HFFc6 (cell line): ENCODE measurements around the gene HAUS5. TPM values are rescaled to one million over a fixed set of nuclear protein-coding genes. Genes with fewer than 3 reads are reported as not detected.

Experiments
- DNase-seq: peaks from one replicate; pipeline ENCODE4 v3.0.0-alpha.2; 2018
- H3K27ac Mint-ChIP-seq: 2 replicates; pipeline ENCODE4 v1.8.0; 2020; ENCODE audit warnings: mild to moderate bottlenecking, mixed read lengths
- H3K27me3 Mint-ChIP-seq: 2 replicates; pipeline ENCODE4 v1.8.0; 2021; ENCODE audit warnings: mild to moderate bottlenecking, moderate library complexity, mixed read lengths; ENCODE audit not compliant: insufficient read depth
- H3K36me3 Mint-ChIP-seq: 2 replicates; pipeline ENCODE4 v1.8.0; 2021; ENCODE audit warnings: low read depth, mixed read lengths
- H3K4me1 Mint-ChIP-seq: 2 replicates; pipeline ENCODE4 v1.8.0; 2020; ENCODE audit warnings: low read depth, mixed read lengths
- H3K4me3 Mint-ChIP-seq: 2 replicates; pipeline ENCODE4 v1.8.0; 2020; ENCODE audit warnings: mild to moderate bottlenecking, moderate library complexity, mixed read lengths
- H3K9me3 Mint-ChIP-seq: 2 replicates; pipeline ENCODE4 v1.8.0; 2020; ENCODE audit warnings: mild to moderate bottlenecking, mixed read lengths
- total RNA-seq, 6 experiments: library from RNA; stranded (reverse); fragmentation: NEBNext Ultra II Directional; extraction: Animal tissue kit (Norgen Biotek cat#: 25700); gene quantifications; 2 replicates in 1 of 6; 3 replicates in 5 of 6; pipeline ENCODE4 v1.2.3, GENCODE V29; 2021
- TF ChIP-seq, protein P1 (sequence below): fragments of 200-600 bp; sonication (generic); IDR thresholded peaks from 2 replicates; pipeline ENCODE4 v1.5.0; 2021; ENCODE audit warnings: antibody characterized with exemption, mild to moderate bottlenecking

HAUS5 gene
- total RNA-seq, 6 experiments from 2014 or later, result 6.6 to 13.9 (median 12.2) TPM

DNA sequence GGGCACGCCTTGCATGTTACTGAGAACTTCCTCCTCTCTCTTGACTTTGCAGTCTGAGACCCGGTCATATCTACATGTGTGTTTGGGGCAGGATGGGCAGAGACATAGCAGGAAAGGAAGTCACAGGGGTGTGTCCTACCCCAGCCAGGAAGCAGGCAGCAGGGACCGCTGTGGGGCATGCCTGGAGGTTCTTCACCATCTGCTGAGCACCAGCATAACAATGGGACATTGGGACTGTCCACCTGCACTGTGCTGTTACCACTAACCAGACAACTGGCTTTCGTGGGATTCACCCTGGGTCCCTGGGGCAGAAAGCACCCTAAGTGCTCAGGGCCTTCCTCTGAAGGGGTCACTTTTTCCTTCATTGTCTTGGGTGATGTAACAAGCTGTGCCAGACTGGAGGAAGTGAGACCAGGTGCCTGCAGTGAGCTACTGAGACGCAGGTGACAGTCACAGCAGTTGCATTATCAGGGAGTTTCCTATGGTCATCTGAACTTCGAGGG lies 2.6 kb upstream of the HAUS5 start:
- Mint-ChIP-seq H3K27ac (no peak overlapping the region), H3K4me1 (peaks cover 3% of the 10 kb centered on the region), H3K27me3 (peaks cover 12% of the 10 kb centered on the region; the same call in 1 of the 2 replicates), H3K9me3 (peaks cover 24% of the 10 kb centered on the region), H3K36me3 (peaks cover 8% of the 10 kb centered on the region), H3K4me3 (no peak overlapping the region)
- TF ChIP-seq, protein P1, sequence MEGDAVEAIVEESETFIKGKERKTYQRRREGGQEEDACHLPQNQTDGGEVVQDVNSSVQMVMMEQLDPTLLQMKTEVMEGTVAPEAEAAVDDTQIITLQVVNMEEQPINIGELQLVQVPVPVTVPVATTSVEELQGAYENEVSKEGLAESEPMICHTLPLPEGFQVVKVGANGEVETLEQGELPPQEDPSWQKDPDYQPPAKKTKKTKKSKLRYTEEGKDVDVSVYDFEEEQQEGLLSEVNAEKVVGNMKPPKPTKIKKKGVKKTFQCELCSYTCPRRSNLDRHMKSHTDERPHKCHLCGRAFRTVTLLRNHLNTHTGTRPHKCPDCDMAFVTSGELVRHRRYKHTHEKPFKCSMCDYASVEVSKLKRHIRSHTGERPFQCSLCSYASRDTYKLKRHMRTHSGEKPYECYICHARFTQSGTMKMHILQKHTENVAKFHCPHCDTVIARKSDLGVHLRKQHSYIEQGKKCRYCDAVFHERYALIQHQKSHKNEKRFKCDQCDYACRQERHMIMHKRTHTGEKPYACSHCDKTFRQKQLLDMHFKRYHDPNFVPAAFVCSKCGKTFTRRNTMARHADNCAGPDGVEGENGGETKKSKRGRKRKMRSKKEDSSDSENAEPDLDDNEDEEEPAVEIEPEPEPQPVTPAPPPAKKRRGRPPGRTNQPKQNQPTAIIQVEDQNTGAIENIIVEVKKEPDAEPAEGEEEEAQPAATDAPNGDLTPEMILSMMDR, result no peak
- no peak for DNase-seq

DNA sequence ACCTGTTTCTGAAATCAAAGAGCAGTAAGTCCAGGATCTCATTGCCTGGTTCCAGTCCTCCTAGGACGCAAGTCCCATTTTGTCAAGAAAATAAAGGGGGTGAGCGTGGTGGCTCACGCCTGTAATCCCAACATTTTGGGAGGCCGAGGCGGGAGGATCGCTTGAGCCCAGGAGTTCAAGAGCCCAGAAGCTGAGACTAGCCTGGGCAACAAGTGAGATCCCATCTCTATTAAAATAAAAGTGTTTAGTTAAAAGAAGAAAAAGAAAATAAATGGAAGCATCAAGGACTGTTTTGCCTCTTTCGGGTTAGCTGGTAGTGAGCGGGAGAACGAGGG lies 344 bp upstream of the HAUS5 start:
- TF ChIP-seq, protein P1, result no peak

GRCh38 chr19:35613574-35613973 lies 1.0 kb downstream of the HAUS5 start:
- peaks cover 5% of the 10 kb centered on the region; the same call in 1 of the 2 replicates for H3K27me3 Mint-ChIP-seq
- peak overlapping the region; percentile 33; the same call in 1 of the 2 replicates for H3K27ac Mint-ChIP-seq
- peaks cover 3% of the 10 kb centered on the region for H3K9me3 Mint-ChIP-seq
- peak overlapping the region; percentile 87 for H3K4me3 Mint-ChIP-seq
- no peaks in the 10 kb centered on the region for H3K4me1 Mint-ChIP-seq
- TF ChIP-seq, protein P1, result no peak
- H3K36me3 Mint-ChIP-seq, result peaks cover 2% of the 10 kb centered on the region; the same call in 1 of the 2 replicates
- no peak for DNase-seq

More for the DNA sequence above, 344 bp upstream of the HAUS5 start:
- peaks cover 10% of the 10 kb centered on the region; the same call in 1 of the 2 replicates for H3K27me3 Mint-ChIP-seq
- H3K9me3 Mint-ChIP-seq, result peaks cover 17% of the 10 kb centered on the region
- no peak overlapping the region for H3K27ac Mint-ChIP-seq
- no peak for DNase-seq
- peak overlapping the region; percentile 87 for H3K4me3 Mint-ChIP-seq
- H3K4me1 Mint-ChIP-seq, result no peaks in the 10 kb centered on the region
- H3K36me3 Mint-ChIP-seq, result peaks cover 8% of the 10 kb centered on the region

DNA sequence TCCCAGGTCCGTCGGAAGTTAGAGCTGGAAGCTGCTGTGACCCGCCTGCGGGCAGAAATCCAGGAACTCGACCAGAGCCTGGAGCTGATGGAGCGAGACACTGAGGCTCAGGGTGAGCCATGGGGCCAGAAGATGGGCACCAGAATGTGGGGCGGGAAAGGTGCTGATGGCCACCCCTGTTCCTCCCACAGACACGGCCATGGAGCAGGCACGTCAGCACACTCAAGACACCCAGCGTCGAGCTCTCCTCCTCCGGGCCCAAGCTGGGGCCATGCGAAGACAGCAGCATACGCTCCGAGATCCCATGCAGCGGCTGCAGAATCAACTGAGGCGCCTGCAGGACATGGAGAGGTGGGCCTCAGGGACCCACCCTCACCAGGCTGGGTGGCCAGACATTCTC lies 2.5 kb downstream of the HAUS5 start:
- Mint-ChIP-seq H3K4me1 (no peaks in the 10 kb centered on the region), H3K27ac (no peak overlapping the region), H3K27me3 (no peaks in the 10 kb centered on the region; the same call in 1 of the 2 replicates), H3K36me3 (no peaks in the 10 kb centered on the region), H3K4me3 (no peak overlapping the region), H3K9me3 (no peaks in the 10 kb centered on the region)
- TF ChIP-seq, protein P1, result no peak
- no peak for DNase-seq

DNA sequence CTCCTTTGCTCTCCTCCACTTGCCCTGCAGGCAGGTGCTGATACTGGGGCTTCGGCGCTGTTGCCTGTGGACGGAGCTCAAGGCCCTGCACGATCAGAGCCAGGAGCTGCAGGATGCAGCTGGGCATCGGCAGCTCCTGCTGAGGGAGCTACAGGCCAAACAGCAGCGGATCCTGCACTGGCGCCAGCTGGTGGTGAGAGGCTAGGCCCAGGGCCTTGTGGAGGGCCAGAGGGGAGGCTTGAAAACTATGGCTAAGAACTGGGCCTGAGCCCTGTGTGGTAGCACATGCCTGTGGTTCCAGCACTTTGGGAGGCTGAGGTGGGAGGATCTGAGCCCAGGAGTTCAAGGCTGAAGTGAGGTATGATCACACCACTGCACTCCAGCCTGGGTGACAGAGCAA lies 6.3 kb downstream of the HAUS5 start:
- Mint-ChIP-seq H3K4me1 (no peaks in the 10 kb centered on the region), H3K36me3 (no peaks in the 10 kb centered on the region)
- TF ChIP-seq, protein P1, result peak; percentile 21; the same call in 1 of the 2 replicates

More for the DNA sequence above, 6.3 kb downstream of the HAUS5 start:
- H3K27ac Mint-ChIP-seq, result no peak overlapping the region
- no peak overlapping the region for H3K4me3 Mint-ChIP-seq
- DNase-seq, result no peak
- H3K27me3 Mint-ChIP-seq, result no peaks in the 10 kb centered on the region
- no peaks in the 10 kb centered on the region for H3K9me3 Mint-ChIP-seq
